ENCODE results near the gene ANTKMT. TPM values are rescaled to one million over a fixed set of nuclear protein-coding genes. Genes with fewer than 3 reads are reported as not detected.
"Not testable (repeated sequence)": the region's sequence is repeated elsewhere in the genome, so short reads cannot be mapped to it uniquely, and the experiment has no call there.

The ANTKMT gene
- total RNA-seq, 1 donor from 2014 or later = 27.5 TPM

GRCh38 chr16:710500-711075 is 10.4 kb upstream of the ANTKMT start:
- DNase-seq (no peak), ATAC-seq (ENCODE audit: poor library complexity) (no peak)
- intact Hi-C loops (cut with DNase I) = loop anchor here (5.0 kb wide), 1 partner anchor 347 kb away; no protein-coding TSS in a partner anchor

DNA sequence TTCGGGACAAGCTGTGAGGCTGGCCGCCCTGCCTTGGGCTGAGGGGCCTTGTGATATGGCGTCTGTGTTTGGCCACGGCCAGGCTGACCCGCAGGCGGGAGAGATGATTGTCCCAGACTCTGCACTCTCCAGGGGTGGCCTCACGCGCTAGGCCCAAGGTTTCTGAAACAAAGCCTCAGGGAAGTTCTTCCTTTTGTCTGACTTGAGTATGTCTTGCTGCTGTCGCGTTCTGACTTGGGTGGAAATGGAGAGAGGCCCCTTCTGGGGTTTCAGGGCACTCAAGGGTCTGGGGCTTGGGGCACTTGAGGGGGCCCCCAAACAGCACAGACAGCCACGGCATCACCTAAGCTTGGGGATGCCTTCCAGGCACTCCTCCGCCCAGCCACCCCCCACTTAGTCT is 9.9 kb upstream of the ANTKMT start:
- ATAC-seq (ENCODE audit: poor library complexity) (no peak), DNase-seq (no peak)
- intact Hi-C loops (cut with DNase I) = loop anchor here (5.0 kb wide), 1 partner anchor 346 kb away; no protein-coding TSS in a partner anchor

- peak; percentile 74 for ATAC-seq (ENCODE audit: poor library complexity)
- intact Hi-C loops (cut with DNase I) = loop anchor here (5.0 kb wide), 1 partner anchor 346 kb away; no protein-coding TSS in a partner anchor
Measured at GRCh38 chr16:711548-712320, 9.2 kb upstream of the ANTKMT start.

GRCh38 chr16:712740-713250 is 8.2 kb upstream of the ANTKMT start:
- DNase-seq; ATAC-seq (ENCODE audit: poor library complexity): not testable (repeated sequence)
- intact Hi-C loops (cut with DNase I) = loop anchor here (5.0 kb wide), 1 partner anchor 345 kb away; no protein-coding TSS in a partner anchor

More at GRCh38 chr16:711548-712320, 9.2 kb upstream of the ANTKMT start:
- peak; percentile 88 for DNase-seq

GRCh38 chr16:714079-714478 is 6.9 kb upstream of the ANTKMT start:
- DNase-seq (no peak), ATAC-seq (ENCODE audit: poor library complexity) (no peak)
- intact Hi-C loops (cut with DNase I) = loop anchor here (2.0 to 5.0 kb wide), 2 partner anchors 71 to 343 kb away; no protein-coding TSS in a partner anchor

GRCh38 chr16:714558-715476 is 6.1 kb upstream of the ANTKMT start, which contains the start of gene METRN:
Gene METRN (plus strand): TSS chr16:715118. CDS start chr16:715290, 172 bp downstream.
- intact Hi-C loops (cut with DNase I) = loop anchor here (2.0 to 5.0 kb wide), 2 partner anchors 70 to 342 kb away; no protein-coding TSS in a partner anchor
- DNase-seq (peak; percentile 96), ATAC-seq (ENCODE audit: poor library complexity) (peak; percentile 94)

DNA sequence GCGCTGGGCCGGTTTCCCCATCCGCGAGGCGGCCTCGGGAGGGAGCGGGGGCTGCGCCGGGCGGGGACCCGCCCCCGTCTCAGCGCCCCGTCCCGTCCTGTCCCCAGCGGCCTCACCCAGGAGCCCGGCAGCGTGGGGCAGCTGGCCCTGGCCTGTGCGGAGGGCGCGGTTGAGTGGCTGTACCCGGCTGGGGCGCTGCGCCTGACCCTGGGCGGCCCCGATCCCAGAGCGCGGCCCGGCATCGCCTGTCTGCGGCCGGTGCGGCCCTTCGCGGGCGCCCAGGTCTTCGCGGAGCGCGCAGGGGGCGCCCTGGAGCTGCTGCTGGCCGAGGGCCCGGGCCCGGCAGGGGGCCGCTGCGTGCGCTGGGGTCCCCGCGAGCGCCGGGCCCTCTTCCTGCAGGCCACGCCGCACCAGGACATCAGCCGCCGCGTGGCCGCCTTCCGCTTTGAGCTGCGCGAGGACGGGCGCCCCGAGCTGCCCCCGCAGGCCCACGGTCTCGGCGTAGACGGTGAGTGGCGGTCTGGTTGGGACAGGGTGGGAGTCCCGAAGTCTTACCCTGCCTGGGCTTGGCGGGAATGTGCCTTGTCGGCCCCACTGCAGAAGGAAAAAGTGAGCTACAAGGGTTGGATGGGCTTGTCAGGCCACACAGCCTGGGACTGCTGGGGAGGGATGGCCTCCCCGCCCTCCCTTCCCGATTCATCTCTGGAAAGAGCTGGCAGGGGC is 5.3 kb upstream of the ANTKMT start:
- no peak for ATAC-seq (ENCODE audit: poor library complexity)
- no peak for DNase-seq
- intact Hi-C loops (cut with DNase I) = loop anchor here (2.0 kb wide), 1 partner anchor 69 kb away; no protein-coding TSS in a partner anchor

DNA sequence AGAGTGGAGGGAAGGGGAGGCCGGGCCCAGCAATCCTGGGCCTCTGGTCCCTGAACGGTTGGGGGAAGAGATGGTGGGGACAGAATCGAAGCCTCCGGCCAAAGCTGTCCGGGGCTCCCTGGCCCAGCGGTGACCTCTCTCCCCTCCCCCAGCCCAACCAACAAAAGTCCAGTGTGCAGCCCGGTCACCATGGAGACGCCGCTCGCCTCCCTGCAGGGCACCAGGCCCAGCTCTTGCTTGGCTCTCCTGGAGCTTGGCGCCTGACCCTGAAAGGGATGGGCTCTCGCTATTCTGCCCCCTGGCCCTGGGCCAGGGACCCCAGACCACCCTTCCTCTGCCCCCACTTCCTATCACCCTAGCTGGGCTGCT is 4.8 kb upstream of the ANTKMT start:
- intact Hi-C loops (cut with DNase I) = no loop called here
- no peak for DNase-seq
- no peak for ATAC-seq (ENCODE audit: poor library complexity)

DNA sequence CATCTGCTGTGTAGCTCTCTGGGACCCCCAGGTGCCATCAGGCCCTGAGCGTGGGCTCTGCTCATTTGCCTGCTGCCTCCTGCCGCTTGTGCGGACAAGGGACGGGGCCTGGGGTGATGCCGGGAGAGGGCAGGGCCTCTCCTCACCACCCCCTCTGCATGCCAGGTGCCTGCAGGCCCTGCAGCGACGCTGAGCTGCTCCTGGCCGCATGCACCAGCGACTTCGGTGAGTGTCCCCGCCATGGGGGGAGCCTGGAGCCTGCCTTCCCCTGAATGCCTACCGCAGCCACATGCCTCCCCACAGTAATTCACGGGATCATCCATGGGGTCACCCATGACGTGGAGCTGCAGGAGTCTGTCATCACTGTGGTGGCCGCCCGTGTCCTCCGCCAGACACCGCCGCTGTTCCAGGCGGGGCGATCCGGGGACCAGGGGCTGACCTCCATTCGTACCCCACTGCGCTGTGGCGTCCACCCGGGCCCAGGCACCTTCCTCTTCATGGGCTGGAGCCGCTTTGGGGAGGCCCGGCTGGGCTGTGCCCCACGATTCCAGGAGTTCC is 4.1 kb upstream of the ANTKMT start:
- ATAC-seq (ENCODE audit: poor library complexity) (no peak), DNase-seq (no peak)
- intact Hi-C loops (cut with DNase I) = no loop called here

- DNase-seq (no peak), ATAC-seq (ENCODE audit: poor library complexity) (no peak)
- intact Hi-C loops (cut with DNase I) = no loop called here
Measured at GRCh38 chr16:717450-718245, 3.3 kb upstream of the ANTKMT start.

GRCh38 chr16:718389-718788 is 2.6 kb upstream of the ANTKMT start:
- no peak for DNase-seq
- no peak for ATAC-seq (ENCODE audit: poor library complexity)
- intact Hi-C loops (cut with DNase I) = no loop called here

- intact Hi-C loops (cut with DNase I) = no loop called here
Measured at GRCh38 chr16:718922-719321, 2.0 kb upstream of the ANTKMT start.

DNA sequence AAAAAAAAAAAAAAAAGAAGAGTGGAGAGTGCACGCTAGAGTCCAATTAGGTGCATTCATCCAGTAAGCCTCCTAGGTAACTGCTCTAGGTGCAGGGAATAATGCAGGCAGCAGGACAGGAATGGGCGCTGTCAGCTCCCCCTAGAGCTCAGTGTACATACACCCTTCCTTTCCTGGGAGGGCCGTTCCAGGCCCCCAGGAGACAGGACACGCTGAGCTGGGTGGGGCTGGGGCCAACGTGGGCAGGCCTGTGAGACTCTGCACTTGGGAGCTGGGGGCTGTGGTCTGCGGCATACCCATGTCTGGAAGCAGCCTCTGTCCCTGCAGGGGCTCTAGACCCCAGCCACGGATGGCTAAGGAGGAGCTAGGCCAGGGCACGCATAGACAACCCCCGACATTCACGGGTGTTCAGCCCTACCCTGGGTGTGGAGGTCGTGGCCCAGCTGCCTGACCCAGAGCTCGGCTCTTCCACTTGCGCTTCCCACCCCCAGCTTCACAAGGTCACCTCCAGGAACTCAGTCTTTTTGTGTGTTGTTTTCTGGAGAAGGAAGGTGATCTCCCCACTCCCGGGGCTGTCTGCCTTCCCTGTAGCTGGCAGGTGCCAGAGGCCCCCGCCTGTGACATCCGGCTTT is 1.0 kb upstream of the ANTKMT start:
- ATAC-seq (ENCODE audit: poor library complexity) (no peak), DNase-seq (no peak)
- intact Hi-C loops (cut with DNase I) = no loop called here

More at GRCh38 chr16:718922-719321, 2.0 kb upstream of the ANTKMT start:
- DNase-seq (no peak), ATAC-seq (ENCODE audit: poor library complexity) (no peak)

- ATAC-seq (ENCODE audit: poor library complexity) (peak; percentile 50), DNase-seq (no peak)
- intact Hi-C loops (cut with DNase I) = no loop called here
Measured at GRCh38 chr16:720447-720989, 428 bp upstream of the ANTKMT start.

DNA sequence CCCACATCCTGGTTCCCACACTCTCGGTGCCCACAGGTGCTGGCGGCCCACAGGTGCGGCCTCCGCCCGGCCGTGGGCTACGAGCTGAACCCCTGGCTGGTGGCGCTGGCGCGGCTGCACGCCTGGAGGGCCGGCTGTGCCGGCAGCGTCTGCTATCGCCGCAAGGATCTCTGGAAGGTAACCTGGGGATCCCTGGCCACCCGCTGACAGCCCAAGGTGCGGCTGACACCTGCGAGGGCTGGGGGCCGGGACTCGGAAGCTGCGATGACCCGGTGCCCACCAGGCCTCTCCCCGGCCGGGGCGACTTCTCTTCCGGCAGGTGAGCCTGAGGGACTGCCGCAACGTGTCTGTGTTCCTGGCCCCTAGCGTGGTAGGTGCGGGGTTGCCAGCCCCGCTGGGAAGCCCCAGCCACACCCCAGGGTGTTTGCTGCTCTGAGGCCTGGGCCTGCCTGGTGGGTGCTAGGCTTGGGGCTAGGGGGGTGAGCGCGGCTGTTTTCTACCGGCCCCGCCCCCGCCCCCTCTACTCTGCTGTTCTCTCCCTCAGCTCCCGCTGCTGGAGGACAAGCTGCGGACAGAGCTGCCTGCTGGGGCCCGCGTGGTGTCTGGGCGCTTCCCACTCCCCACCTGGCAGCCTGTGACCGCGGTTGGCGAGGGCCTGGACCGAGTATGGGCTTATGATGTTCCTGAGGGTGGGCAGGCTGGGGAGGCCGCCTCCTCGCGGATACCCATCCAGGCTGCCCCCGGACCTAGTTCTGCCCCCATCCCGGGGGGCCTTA is 1.0 kb downstream of the ANTKMT start:
- intact Hi-C loops (cut with DNase I) = no loop called here
- DNase-seq (no peak), ATAC-seq (ENCODE audit: poor library complexity) (no peak)
